ENCODE results near the gene SLC14A1. TPM values are rescaled to one million over a fixed set of nuclear protein-coding genes. Genes with fewer than 3 reads are reported as not detected.

SLC14A1 gene
- total RNA-seq, 4 donors from 2014 or later = 0.95 to 26.0 TPM; not detected in 2

- H3K27me3 ChIP-seq = no peaks in the 10 kb centered on the region
- H3K36me3 ChIP-seq = no peaks in the 10 kb centered on the region
- no peaks in the 10 kb centered on the region for H3K9me3 ChIP-seq
- DNase-seq = no peak
- H3K4me3 ChIP-seq = no peak overlapping the region
- TF ChIP-seq CTCF (IDR thresholded peaks at IDR 0.05) (no peak), POLR2A (IDR thresholded peaks at IDR 0.05) (no peak)
- intact Hi-C loops (cut with DNase I; ENCODE audit: low total_unique reads) = no loop called here
- no peak overlapping the region for H3K27ac ChIP-seq
- no peaks in the 10 kb centered on the region for H3K4me1 ChIP-seq
Measured at GRCh38 chr18:45793264-45793965, 69.4 kb downstream of the SLC14A1 start.

GRCh38 chr18:45801416-45802004 is 77.5 kb downstream of the SLC14A1 start:
- TF ChIP-seq POLR2A (IDR thresholded peaks at IDR 0.05) = no peak
- TF ChIP-seq CTCF (IDR thresholded peaks at IDR 0.05) = no peak
- intact Hi-C loops (cut with DNase I; ENCODE audit: low total_unique reads) = no loop called here
- Histone ChIP-seq H3K36me3 (no peaks in the 10 kb centered on the region), H3K9me3 (peaks cover 0 to 10% of the 10 kb centered on the region in 2 donors), H3K27me3 (no peaks in the 10 kb centered on the region), H3K27ac (no peak overlapping the region), H3K4me1 (no peaks in the 10 kb centered on the region), H3K4me3 (no peak overlapping the region)
- DNase-seq = no peak

Small RNAs within 50 kb of the gene (small RNA-seq; reads per million reads assigned to genes)
- not detected for gene AC087685.1

Other genes starting within 250 kb of the SLC14A1 start
- not detected for gene SLC14A2, start 108.7 kb upstream of the SLC14A1 start, total RNA-seq
- 1 to 10 TPM in 1 of 4 donors, not detected in 3; 2.8 TPM for gene SIGLEC15, start 101.5 kb downstream of the SLC14A1 start, total RNA-seq
- gene EPG5, start 243.1 kb downstream of the SLC14A1 start, total RNA-seq = 10 to 100 TPM; 13.6 to 43.4 (median 21.8) TPM